Stimulated activated CD4-positive, alpha-beta T cell treated with anti-CD3 and anti-CD28 coated beads, Interleukin-4, amount 100 ng/mL, for 4 hours (primary cell): ENCODE data around the gene HACD2.

Source experiments
- DNase-seq, 2 experiments: peaks; one replicate each; pipeline ENCODE4 v3.0.0-alpha.2; 2020

HACD2 gene

GRCh38 chr3:123444023-123444422 lies 140.8 kb downstream of the HACD2 start:
- no peak for DNase-seq

- no peak for DNase-seq
Observed at GRCh38 chr3:123442908-123443307, 141.9 kb downstream of the HACD2 start.

GRCh38 chr3:123442125-123442524 lies 142.7 kb downstream of the HACD2 start:
- DNase-seq = no peak
